ENCODE data around the gene FBXL16.

DNA sequence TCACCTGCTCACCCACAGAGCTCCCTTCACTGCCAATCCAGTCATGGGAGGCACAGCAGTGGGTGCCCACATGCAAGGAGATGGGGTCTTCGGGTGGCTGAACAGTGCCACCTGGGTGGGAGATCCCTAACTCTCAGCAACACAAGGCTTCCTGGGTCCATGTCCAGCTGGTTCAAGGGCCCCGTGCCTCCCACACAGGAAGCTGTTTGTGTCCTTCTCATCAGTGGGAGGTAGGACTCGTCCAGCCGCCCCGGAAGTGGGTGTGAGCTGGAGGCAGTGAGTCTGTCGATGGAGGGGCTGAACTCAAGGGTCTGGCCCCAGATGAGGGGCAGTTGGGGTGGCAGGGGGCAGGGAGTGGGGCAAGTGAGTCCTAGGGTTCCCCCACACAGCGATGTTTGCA lies 1.6 kb downstream of the FBXL16 start:
- TF ChIP-seq, protein P1, sequence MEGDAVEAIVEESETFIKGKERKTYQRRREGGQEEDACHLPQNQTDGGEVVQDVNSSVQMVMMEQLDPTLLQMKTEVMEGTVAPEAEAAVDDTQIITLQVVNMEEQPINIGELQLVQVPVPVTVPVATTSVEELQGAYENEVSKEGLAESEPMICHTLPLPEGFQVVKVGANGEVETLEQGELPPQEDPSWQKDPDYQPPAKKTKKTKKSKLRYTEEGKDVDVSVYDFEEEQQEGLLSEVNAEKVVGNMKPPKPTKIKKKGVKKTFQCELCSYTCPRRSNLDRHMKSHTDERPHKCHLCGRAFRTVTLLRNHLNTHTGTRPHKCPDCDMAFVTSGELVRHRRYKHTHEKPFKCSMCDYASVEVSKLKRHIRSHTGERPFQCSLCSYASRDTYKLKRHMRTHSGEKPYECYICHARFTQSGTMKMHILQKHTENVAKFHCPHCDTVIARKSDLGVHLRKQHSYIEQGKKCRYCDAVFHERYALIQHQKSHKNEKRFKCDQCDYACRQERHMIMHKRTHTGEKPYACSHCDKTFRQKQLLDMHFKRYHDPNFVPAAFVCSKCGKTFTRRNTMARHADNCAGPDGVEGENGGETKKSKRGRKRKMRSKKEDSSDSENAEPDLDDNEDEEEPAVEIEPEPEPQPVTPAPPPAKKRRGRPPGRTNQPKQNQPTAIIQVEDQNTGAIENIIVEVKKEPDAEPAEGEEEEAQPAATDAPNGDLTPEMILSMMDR (IDR thresholded peaks at IDR 0.05; ENCODE audit: poor library complexity), result no peak
- TF ChIP-seq EZH2 (IDR thresholded peaks at IDR 0.05; ENCODE audit: borderline replicate concordance) (no peak), EZH2phosphoT487 (IDR thresholded peaks at IDR 0.05; ENCODE audit: low read depth, severe bottlenecking, unreplicated experiment) (no peak)
